ENCODE measurements around the gene CAMSAP1.
A peak's percentile ranks its signal among the peaks of the same experiment; 100 is the strongest.

The CAMSAP1 gene

GRCh38 chr9:135776893-135777622 is 130.3 kb downstream of the CAMSAP1 start:
- DNase-seq = no peak

- DNase-seq = no peak
Observed at GRCh38 chr9:135775911-135776310, 131.4 kb downstream of the CAMSAP1 start.

GRCh38 chr9:135774794-135775525 is 132.4 kb downstream of the CAMSAP1 start:
- DNase-seq = no peak

GRCh38 chr9:135774239-135774747 is 133.1 kb downstream of the CAMSAP1 start:
- no peak for DNase-seq

GRCh38 chr9:135773530-135774238 is 133.7 kb downstream of the CAMSAP1 start:
- DNase-seq = no peak

- DNase-seq = no peak
Observed at GRCh38 chr9:135772702-135773493, 134.4 kb downstream of the CAMSAP1 start.

GRCh38 chr9:135772056-135772646 is 135.2 kb downstream of the CAMSAP1 start:
- DNase-seq = no peak

GRCh38 chr9:135771401-135772051 is 135.8 kb downstream of the CAMSAP1 start:
- DNase-seq = no peak

GRCh38 chr9:135770771-135771170 is 136.6 kb downstream of the CAMSAP1 start:
- no peak for DNase-seq

GRCh38 chr9:135770203-135770535 is 137.2 kb downstream of the CAMSAP1 start:
- DNase-seq = no peak

- no peak for DNase-seq
Observed at GRCh38 chr9:135769489-135770202, 137.7 kb downstream of the CAMSAP1 start.

GRCh38 chr9:135768516-135769218 is 138.7 kb downstream of the CAMSAP1 start:
- DNase-seq = no peak

- peak in 2 of 51 donors; percentile 12 to 13 for DNase-seq
Observed at GRCh38 chr9:135766707-135767106, 140.6 kb downstream of the CAMSAP1 start.

- DNase-seq = no peak
Observed at GRCh38 chr9:135766251-135766650, 141.1 kb downstream of the CAMSAP1 start.

GRCh38 chr9:135765416-135765815 is 141.9 kb downstream of the CAMSAP1 start:
- DNase-seq = no peak

GRCh38 chr9:135764731-135765130 is 142.6 kb downstream of the CAMSAP1 start:
- no peak for DNase-seq

GRCh38 chr9:135763716-135764446 is 143.5 kb downstream of the CAMSAP1 start:
- no peak for DNase-seq

GRCh38 chr9:135762921-135763320 is 144.4 kb downstream of the CAMSAP1 start:
- DNase-seq = no peak

GRCh38 chr9:135761845-135762168 is 145.5 kb downstream of the CAMSAP1 start:
- no peak for DNase-seq
